Nephron (organoid): ENCODE measurements around the gene NR2F1.
A peak's percentile ranks its signal among the peaks of the same experiment; 100 is the strongest.
"Not testable (repeated sequence)": the region's sequence is repeated elsewhere in the genome, so short reads cannot be mapped to it uniquely, and the experiment has no call there.

Source experiments
- H3K27ac Mint-ChIP-seq, 3 experiments: 2 replicates each; pipeline ENCODE4 v1.8.0; 2020; ENCODE audit warnings: mixed read lengths in 3 of 3, mild to moderate bottlenecking in 2 of 3, moderate library complexity in 1 of 3
- H3K27me3 Mint-ChIP-seq: 2 replicates; pipeline ENCODE4 v1.8.0; 2021; ENCODE audit warnings: low read depth, mild to moderate bottlenecking, moderate library complexity, mixed read lengths
- H3K36me3 Mint-ChIP-seq: 2 replicates; pipeline ENCODE4 v1.8.0; 2020; ENCODE audit warnings: low read depth, mixed read lengths
- H3K4me1 Mint-ChIP-seq: 2 replicates; pipeline ENCODE4 v1.8.0; 2020; ENCODE audit warnings: mixed read lengths
- H3K4me3 Mint-ChIP-seq, 3 experiments: 2 replicates each; pipeline ENCODE4 v1.8.0; 2020; ENCODE audit warnings: mild to moderate bottlenecking in 3 of 3, mixed read lengths in 3 of 3, moderate library complexity in 2 of 3
- H3K9me3 Mint-ChIP-seq: 2 replicates; pipeline ENCODE4 v1.8.0; 2020; ENCODE audit warnings: mixed read lengths
- CTCF ChIP-seq, 3 experiments: fragments of 200-600 bp; sonication (generic); IDR thresholded peaks; one replicate each; pipeline ENCODE4 v1.5.0; 2021; ENCODE audit warnings: antibody characterized with exemption in 3 of 3; ENCODE audit not compliant: unreplicated experiment in 3 of 3

NR2F1 gene

DNA sequence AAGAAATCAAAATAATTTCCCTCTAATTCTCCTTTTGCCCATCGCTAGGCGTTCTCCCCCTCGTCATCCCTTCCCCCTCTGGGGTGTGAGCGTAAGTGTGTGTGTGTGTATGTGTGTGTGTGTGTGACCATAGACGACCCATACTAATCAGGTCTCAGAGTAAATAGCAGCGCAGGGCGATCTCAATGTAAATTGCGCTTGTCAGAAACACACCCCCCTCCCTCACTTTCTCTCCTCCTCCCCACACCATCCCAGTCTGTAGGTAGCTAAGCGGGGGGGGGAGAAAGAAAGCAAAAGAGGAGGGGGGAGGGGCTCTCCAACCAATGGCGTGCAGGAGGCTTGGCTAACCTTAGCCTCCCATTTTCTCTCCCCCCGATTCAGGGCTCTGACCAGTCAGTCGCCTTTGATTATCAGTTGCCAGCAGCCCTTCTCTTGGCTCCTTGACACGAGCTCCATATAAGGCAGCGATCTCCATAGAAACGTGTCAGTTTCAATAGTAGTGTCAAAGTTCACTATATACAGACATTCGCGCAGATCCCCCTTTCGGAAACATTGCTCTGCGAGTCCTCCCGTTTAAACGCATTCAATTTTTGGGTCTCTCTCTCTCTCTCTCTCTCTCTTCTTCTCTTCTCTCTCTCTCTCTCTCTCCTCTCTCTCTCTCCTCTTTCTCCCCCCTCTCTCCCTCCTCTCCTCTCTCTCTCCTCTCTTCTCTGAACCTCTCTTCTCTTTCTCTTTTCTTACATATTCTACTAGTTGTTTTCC, at the start of gene NR2F1:
TSS of gene NR2F1 (plus strand) at position 546 of the 762 bp plus-strand sequence. CDS start 1,802 bp downstream, outside the sequence.
- Mint-ChIP-seq H3K4me3 (no peak within 1 kb of the TSS), H3K27ac (no peak within 1 kb of the TSS), H3K27me3 (peaks cover 38% of the 10 kb centered on the region), H3K9me3 (peaks cover 10% of the 10 kb centered on the region), H3K4me1 (peaks cover 12% of the 10 kb centered on the region), H3K36me3 (peaks cover 28% of the 10 kb centered on the region)
- TF ChIP-seq CTCF (IDR thresholded peaks at IDR 0.05; ENCODE audit: unreplicated experiment in 3 of 3), result no peak

DNA sequence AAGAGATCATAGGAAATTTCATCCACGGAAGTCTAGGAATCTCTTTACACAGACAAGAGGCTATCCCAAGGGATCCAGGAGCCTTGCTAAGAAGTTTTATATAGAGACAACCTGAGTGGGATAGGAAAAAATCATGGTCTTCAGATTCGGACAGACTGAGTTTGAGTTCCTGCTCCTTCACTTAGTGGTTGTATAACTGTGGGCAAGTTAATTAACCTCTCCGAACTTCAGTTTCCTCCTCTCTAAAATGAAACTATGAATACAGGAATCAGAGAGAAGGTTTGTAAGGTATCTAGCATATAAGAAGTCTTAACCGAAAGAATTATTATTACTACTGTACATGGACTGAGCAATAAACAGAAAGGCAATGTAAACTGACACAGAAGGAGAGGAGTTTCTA, 37.1 kb upstream of the NR2F1 start:
- H3K27ac Mint-ChIP-seq, result no peak overlapping the region
- TF ChIP-seq CTCF (IDR thresholded peaks at IDR 0.05; ENCODE audit: unreplicated experiment in 3 of 3), result no peak
- no peaks in the 10 kb centered on the region for H3K9me3 Mint-ChIP-seq
- H3K36me3 Mint-ChIP-seq, result peaks cover 66% of the 10 kb centered on the region
- H3K4me3 Mint-ChIP-seq, result no peak overlapping the region
- no peaks in the 10 kb centered on the region for H3K27me3 Mint-ChIP-seq
- H3K4me1 Mint-ChIP-seq, result no peaks in the 10 kb centered on the region

GRCh38 chr5:93549594-93549993, 33.4 kb upstream of the NR2F1 start:
- not testable (repeated sequence) for H3K4me3 Mint-ChIP-seq, H3K27me3 Mint-ChIP-seq, H3K4me1 Mint-ChIP-seq, H3K27ac Mint-ChIP-seq, H3K9me3 Mint-ChIP-seq
- peaks cover 60% of the 10 kb centered on the region for H3K36me3 Mint-ChIP-seq

- no peaks in the 10 kb centered on the region for H3K27me3 Mint-ChIP-seq
- no peaks in the 10 kb centered on the region for H3K9me3 Mint-ChIP-seq
Measured at GRCh38 chr5:93557021-93557604, 25.9 kb upstream of the NR2F1 start.

GRCh38 chr5:93566091-93566490, 16.9 kb upstream of the NR2F1 start:
- peaks cover 28% of the 10 kb centered on the region for H3K36me3 Mint-ChIP-seq
- H3K4me1 Mint-ChIP-seq, result peaks cover 12% of the 10 kb centered on the region
- no peak for TF ChIP-seq CTCF (IDR thresholded peaks at IDR 0.05; ENCODE audit: unreplicated experiment in 3 of 3)
- H3K27me3 Mint-ChIP-seq, result peaks cover 16% of the 10 kb centered on the region
- H3K27ac Mint-ChIP-seq, result peak overlapping the region in 2 of 3 experiments; percentile 35 to 70
- no peak overlapping the region for H3K4me3 Mint-ChIP-seq
- H3K9me3 Mint-ChIP-seq, result no peaks in the 10 kb centered on the region

More at GRCh38 chr5:93557021-93557604, 25.9 kb upstream of the NR2F1 start:
- Mint-ChIP-seq H3K27ac (no peak overlapping the region), H3K36me3 (peaks cover 74% of the 10 kb centered on the region), H3K4me3 (no peak overlapping the region), H3K4me1 (no peaks in the 10 kb centered on the region)
- no peak for TF ChIP-seq CTCF (IDR thresholded peaks at IDR 0.05; ENCODE audit: unreplicated experiment in 3 of 3)

GRCh38 chr5:93567424-93567823, 15.6 kb upstream of the NR2F1 start:
- peaks cover 24% of the 10 kb centered on the region for H3K36me3 Mint-ChIP-seq
- no peaks in the 10 kb centered on the region for H3K9me3 Mint-ChIP-seq
- peaks cover 29% of the 10 kb centered on the region for H3K27me3 Mint-ChIP-seq
- no peak for TF ChIP-seq CTCF (IDR thresholded peaks at IDR 0.05; ENCODE audit: unreplicated experiment in 3 of 3)
- H3K4me3 Mint-ChIP-seq, result no peak overlapping the region
- H3K27ac Mint-ChIP-seq, result peak overlapping the region in 1 of 3 experiments; percentile 27
- peaks cover 22% of the 10 kb centered on the region for H3K4me1 Mint-ChIP-seq
